H54 (cell line): ENCODE results near the gene PARN.
"Not testable (repeated sequence)": the region's sequence is repeated elsewhere in the genome, so short reads cannot be mapped to it uniquely, and the experiment has no call there.

Experiments used
- DNase-seq: peaks from one replicate; pipeline ENCODE4 v3.0.0; 2011; ENCODE audit warnings: low spot score, mixed read lengths; ENCODE audit not compliant: insufficient read length
- FAIRE-seq: peaks from 3 replicates; lab custom pipeline; 2011; peaks lifted over from hg19 to GRCh38; lab: Jason Lieb, UNC
- POLR2A ChIP-seq: IDR thresholded peaks from 2 replicates; pipeline ENCODE4 v1.6.1; 2011; ENCODE audit warnings: low read depth, mild to moderate bottlenecking, low read length

The PARN gene

GRCh38 chr16:14641926-14642325, 11.9 kb upstream of the PARN start:
- TF ChIP-seq POLR2A, result no peak
- no peak for DNase-seq
- FAIRE-seq, result no peak

GRCh38 chr16:14641206-14641605, 11.1 kb upstream of the PARN start:
- TF ChIP-seq POLR2A, result no peak
- FAIRE-seq (no peak), DNase-seq (no peak)

- FAIRE-seq (no peak), DNase-seq (no peak)
- TF ChIP-seq POLR2A, result no peak
Measured at GRCh38 chr16:14640538-14640937, 10.5 kb upstream of the PARN start.

- FAIRE-seq, DNase-seq: not testable (repeated sequence)
Measured at GRCh38 chr16:14636951-14637240, 6.8 kb upstream of the PARN start.

GRCh38 chr16:14636179-14636950, 6.3 kb upstream of the PARN start:
- FAIRE-seq, DNase-seq: not testable (repeated sequence)

- no peak for FAIRE-seq
- DNase-seq, result no peak
- TF ChIP-seq POLR2A, result no peak
Measured at GRCh38 chr16:14635395-14636165, 5.5 kb upstream of the PARN start.

GRCh38 chr16:14634389-14634725, 4.3 kb upstream of the PARN start:
- DNase-seq (no peak), FAIRE-seq (no peak)
- TF ChIP-seq POLR2A, result no peak

GRCh38 chr16:14632693-14633569, 2.9 kb upstream of the PARN start, which contains the start of gene BFAR:
BFAR (plus strand) TSS chr16:14632951; CDS start chr16:14644347, 11,396 bp downstream.
- FAIRE-seq (peak; percentile 69), DNase-seq (peak; percentile 94)
- peak; percentile 89 for TF ChIP-seq POLR2A

GRCh38 chr16:14630620-14631330, 715 bp upstream of the PARN start:
- FAIRE-seq, DNase-seq: not testable (repeated sequence)

- FAIRE-seq, result no peak
- TF ChIP-seq POLR2A, result no peak
- DNase-seq, result no peak
Measured at GRCh38 chr16:14629612-14629918, 495 bp downstream of the PARN start.

GRCh38 chr16:14628806-14629611, 1.1 kb downstream of the PARN start:
- FAIRE-seq (no peak), DNase-seq (no peak)
- no peak for TF ChIP-seq POLR2A

- DNase-seq, result no peak
- no peak for FAIRE-seq
- TF ChIP-seq POLR2A, result no peak
Measured at GRCh38 chr16:14627078-14627477, 3.0 kb downstream of the PARN start.

GRCh38 chr16:14618566-14618965, 11.5 kb downstream of the PARN start:
- DNase-seq (no peak), FAIRE-seq (no peak)
- TF ChIP-seq POLR2A, result no peak
